ENCODE data around the gene AQP3. TPM values are rescaled to one million over a fixed set of nuclear protein-coding genes. Genes with fewer than 3 reads are reported as not detected.

AQP3 gene
- total and polyA plus RNA-seq, 2 of the 13 experiments (the other 11 are each of a cell fraction or from before 2014, with no cell fraction given) = 1.4 to 5.5 TPM

- no peak for TF ChIP-seq EEA1 (CRISPR knock-in tag; IDR thresholded peaks at IDR 0.05; ENCODE audit: borderline replicate concordance)
- no peak; the same call in 1 of the 2 replicates for TF ChIP-seq REXO4 (CRISPR knock-in tag; IDR thresholded peaks at IDR 0.05; ENCODE audit: borderline replicate concordance)
- no peak; the same call in 1 of the 2 replicates for TF ChIP-seq ZNF598 (CRISPR knock-in tag; IDR thresholded peaks at IDR 0.05; ENCODE audit: borderline replicate concordance)
- peak; percentile 85; the same call in 1 of the 2 replicates for TF ChIP-seq ZNF337 (CRISPR knock-in tag; IDR thresholded peaks at IDR 0.05; ENCODE audit: borderline replicate concordance, low read depth)
- peak; percentile 84; the same call in 1 of the 2 replicates for TF ChIP-seq ESRRA (CRISPR knock-in tag; IDR thresholded peaks at IDR 0.05; ENCODE audit: low read depth)
- no peak for TF ChIP-seq ZNF550 (CRISPR knock-in tag; IDR thresholded peaks at IDR 0.05; ENCODE audit: borderline replicate concordance)
- no peak for TF ChIP-seq GRHL1 (CRISPR knock-in tag; conservative IDR thresholded peaks at IDR 0.05)
- peak; percentile 100 for TF ChIP-seq ZNF18 (CRISPR knock-in tag; IDR thresholded peaks at IDR 0.05; ENCODE audit: insufficient replicate concordance)
- no peak for TF ChIP-seq ZNF674 (CRISPR knock-in tag; IDR thresholded peaks at IDR 0.05; ENCODE audit: low read depth)
- TF ChIP-seq ZNF20 (CRISPR knock-in tag; IDR thresholded peaks at IDR 0.05) = no peak
- peak; percentile 74; the same call in 1 of the 2 replicates for TF ChIP-seq ZNF749 (CRISPR knock-in tag; IDR thresholded peaks at IDR 0.05; ENCODE audit: borderline replicate concordance)
- TF ChIP-seq ZNF562 (CRISPR knock-in tag; IDR thresholded peaks at IDR 0.05; ENCODE audit: borderline replicate concordance) = no peak
- TF ChIP-seq ZNF251 (CRISPR knock-in tag; IDR thresholded peaks at IDR 0.05) = no peak
- peak; percentile 84 for TF ChIP-seq CEBPG (CRISPR knock-in tag; IDR thresholded peaks at IDR 0.05)
- no peak for TF ChIP-seq ATF5 (CRISPR knock-in tag; IDR thresholded peaks at IDR 0.05; ENCODE audit: low read depth)
- TF ChIP-seq ZNF142 (CRISPR knock-in tag; IDR thresholded peaks at IDR 0.05) = no peak
- TF ChIP-seq RFX3 (CRISPR knock-in tag; IDR thresholded peaks at IDR 0.05) = no peak; the same call in 1 of the 2 replicates
- no peak for TF ChIP-seq HCFC1 (IDR thresholded peaks at IDR 0.05; ENCODE audit: low read depth, low read length)
Observed at GRCh38 chr9:33415501-33416038, 31.8 kb downstream of the AQP3 start (continued).

Measured in HepG2 (cell line).